ENCODE data around the gene STAT3. TPM values are rescaled to one million over a fixed set of nuclear protein-coding genes. Genes with fewer than 3 reads are reported as not detected.

Gene STAT3
- polyA plus RNA-seq, 2 of the 4 experiments (the other 2 are of a cell fraction) = 72.8 to 97.8 TPM

DNA sequence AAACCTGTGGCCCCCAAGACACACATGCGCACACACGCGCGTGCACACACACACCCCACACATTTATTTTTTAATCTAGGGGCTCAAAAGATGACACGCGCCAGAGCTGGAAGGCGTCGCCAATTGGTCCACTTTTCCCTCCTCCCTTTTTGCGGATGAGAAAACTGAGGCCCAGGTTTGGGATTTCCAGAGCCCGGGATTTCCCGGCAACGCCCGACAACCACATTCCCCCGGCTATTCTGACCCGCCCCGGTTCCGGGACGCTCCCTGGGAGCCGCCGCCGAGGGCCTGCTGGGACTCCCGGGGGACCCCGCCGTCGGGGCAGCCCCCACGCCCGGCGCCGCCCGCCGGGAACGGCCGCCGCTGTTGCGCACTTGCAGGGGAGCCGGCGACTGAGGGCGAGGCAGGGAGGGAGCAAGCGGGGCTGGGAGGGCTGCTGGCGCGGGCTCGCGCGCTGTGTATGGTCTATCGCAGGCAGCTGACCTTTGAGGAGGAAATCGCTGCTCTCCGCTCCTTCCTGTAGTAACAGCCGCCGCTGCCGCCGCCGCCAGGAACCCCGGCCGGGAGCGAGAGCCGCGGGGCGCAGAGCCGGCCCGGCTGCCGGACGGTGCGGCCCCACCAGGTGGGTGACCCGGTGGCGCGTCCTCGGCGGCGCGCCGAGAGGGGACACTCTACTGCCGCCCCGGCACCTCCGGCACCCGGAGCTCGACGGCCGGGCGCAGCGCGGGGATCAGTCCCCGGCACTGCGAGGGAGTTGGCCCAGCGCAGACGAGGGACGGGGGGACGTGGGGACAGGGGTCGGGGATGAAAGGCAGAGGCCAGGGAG lies 100.1 kb downstream of the STAT3 start, which contains the start of gene STAT5A:
Gene STAT5A, plus strand, starts transcription at position 522 of the 826 bp plus-strand sequence. CDS start 914 bp downstream, outside the sequence.
- H3K9me3 ChIP-seq = no peaks in the 10 kb centered on the region
- ChIA-PET POLR2A (interaction anchor here (0.5 to 1.2 kb wide), 7 partner anchors 9 to 270 kb away, joined by 3 to 7 read pairs (median 4); no protein-coding TSS in a partner anchor), CTCF (interaction anchor here (0.5 to 3.4 kb wide), 13 partner anchors 10 to 297 kb away, joined by 3 to 14 read pairs (median 3); partner anchors contain the start of gene GHDC)
- no peak for TF ChIP-seq BHLHE40 (IDR thresholded peaks at IDR 0.05; ENCODE audit: low read depth, low read length)
- no peak for TF ChIP-seq TP53 (CRISPR knock-in tag; IDR thresholded peaks at IDR 0.05)
- TF ChIP-seq NPAS2 (CRISPR knock-in tag; IDR thresholded peaks at IDR 0.05; ENCODE audit: borderline replicate concordance) = peak; percentile 11; the same call in 1 of the 2 replicates
- TF ChIP-seq NR3C1 (IDR thresholded peaks at IDR 0.05) = no peak
- no peak for TF ChIP-seq HOXA7 (CRISPR knock-in tag; IDR thresholded peaks at IDR 0.05)
- TF ChIP-seq RFX5 (IDR thresholded peaks at IDR 0.05) = peak; percentile 91
- TF ChIP-seq CHD2 (IDR thresholded peaks at IDR 0.05; ENCODE audit: low read length, partially characterized antibody) = no peak
- no peak for TF ChIP-seq RNF2 (IDR thresholded peaks at IDR 0.05; ENCODE audit: borderline replicate concordance, low read depth)
- peak; percentile 48; the same call in 1 of the 2 replicates for TF ChIP-seq KDM1A (IDR thresholded peaks at IDR 0.05; ENCODE audit: low read depth)
- peak; percentile 19 to 42; a peak in 1 of 5 replicates for TF ChIP-seq JUN (IDR thresholded peaks at IDR 0.05)
- 0 out of 5 replicates have a peak, but pooled peaks of 1 of the 2 experiments have one; percentile 13 for TF ChIP-seq RAD21 (conservative IDR thresholded peaks at IDR 0.05 in 1 of 2, IDR thresholded peaks at IDR 0.05 in 1 of 2)
- no peak for TF ChIP-seq FOSB (CRISPR knock-in tag; IDR thresholded peaks at IDR 0.05)
- peak; percentile 35; the same call in 1 of the 3 replicates for TF ChIP-seq BCL3 (IDR thresholded peaks at IDR 0.05)
- DNase-seq (ENCODE audit: low read depth in 1 of 2, low spot score in 1 of 2) = peak; percentile 73 to 83
- H3K4me1 ChIP-seq = peaks cover 12% of the 10 kb centered on the region
- no peak for FAIRE-seq
- peak within 1 kb of the TSS; percentile 62 for H3K4me3 ChIP-seq
- peak within 1 kb of the TSS; percentile 95 for H3K4me2 ChIP-seq
- peak within 1 kb of the TSS; percentile 79 to 92 for H3K27ac ChIP-seq
- WGBS (ENCODE audit: missing lambda C conversion rate) = 22% methylated on average over 34 of the region's 88 CpGs
- peak; percentile 81 to 86 for ATAC-seq

DNA sequence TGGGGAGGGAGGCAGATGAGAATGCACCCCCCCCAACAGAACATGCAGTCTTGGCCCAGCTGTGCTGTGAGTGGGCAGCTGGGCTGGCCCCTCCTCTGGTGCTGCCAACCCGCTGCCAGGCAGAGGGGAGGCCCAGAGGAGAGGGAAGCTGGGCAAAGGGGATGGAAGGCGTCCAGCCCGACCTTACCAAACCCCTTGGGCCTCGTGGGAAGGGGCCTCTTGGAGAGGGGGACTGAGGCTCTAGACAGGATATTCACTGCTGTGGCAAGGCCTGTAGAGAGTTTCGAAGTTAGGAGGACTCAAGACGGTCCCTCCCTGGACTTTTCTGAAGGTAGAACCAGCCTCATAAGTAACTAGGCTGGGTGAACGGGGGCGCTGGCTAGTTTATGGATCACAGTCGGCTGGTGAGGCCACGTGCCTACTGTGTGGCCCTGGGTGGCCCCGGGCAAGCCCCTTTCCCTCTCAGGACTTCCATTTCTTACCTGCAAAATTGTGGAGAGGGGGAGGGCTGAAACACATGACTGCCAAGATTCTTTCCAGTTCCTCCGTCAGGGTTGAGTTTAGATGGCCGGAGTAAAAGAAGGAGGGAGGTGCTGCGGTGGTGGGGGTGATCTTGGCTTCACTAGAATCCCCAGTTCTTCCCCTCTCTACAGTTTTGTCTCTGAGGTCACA lies 100.8 kb downstream of the STAT3 start:
- TF ChIP-seq JUNB (IDR thresholded peaks at IDR 0.05) = no peak
- TF ChIP-seq SREBF2 (IDR thresholded peaks at IDR 0.05) = no peak
- TF ChIP-seq, protein P1, sequence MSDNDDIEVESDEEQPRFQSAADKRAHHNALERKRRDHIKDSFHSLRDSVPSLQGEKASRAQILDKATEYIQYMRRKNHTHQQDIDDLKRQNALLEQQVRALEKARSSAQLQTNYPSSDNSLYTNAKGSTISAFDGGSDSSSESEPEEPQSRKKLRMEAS (IDR thresholded peaks at IDR 0.05) = 0 out of 2 replicates have a peak, but pooled peaks have one; percentile 24
- TF ChIP-seq FOXS1 (CRISPR knock-in tag; IDR thresholded peaks at IDR 0.05) = no peak
- FAIRE-seq = no peak
- H3K4me1 ChIP-seq = peaks cover 12% of the 10 kb centered on the region
- ATAC-seq = peak in 1 of 2 experiments; percentile 6; a peak in 1 of 6 replicates
- peak overlapping the region; percentile 79 to 92; a peak in 5 of 6 replicates for H3K27ac ChIP-seq
- peak overlapping the region; percentile 95 for H3K4me2 ChIP-seq
- DNase-seq (ENCODE audit: low read depth in 1 of 2, low spot score in 1 of 2) = no peak
- ChIA-PET POLR2A (interaction anchor here (0.5 to 1.2 kb wide), 5 partner anchors 10 to 269 kb away, joined by 3 to 7 read pairs (median 4); no protein-coding TSS in a partner anchor), CTCF (interaction anchor here (0.5 to 3.5 kb wide), 9 partner anchors 9 to 152 kb away, joined by 3 to 14 read pairs (median 5); partner anchors contain the start of gene GHDC)
- WGBS (ENCODE audit: missing lambda C conversion rate) = 80% methylated on average over 14 of the region's 14 CpGs
- H3K9me3 ChIP-seq = no peaks in the 10 kb centered on the region
- H3K4me3 ChIP-seq = peak overlapping the region; percentile 62
